Subcutaneous adipose tissue (tissue), 4 donors: ENCODE results near the gene DRD2. TPM values are rescaled to one million over a fixed set of nuclear protein-coding genes. Genes with fewer than 3 reads are reported as not detected.

Experiments used
- CTCF ChIP-seq: fragments of 450-650 bp; IDR thresholded peaks from one replicate; pipeline ENCODE4 v1.5.1; 2016; ENCODE audit warnings: low read depth, mild to moderate bottlenecking, control low read depth, antibody characterized with exemption, moderate library complexity
- total RNA-seq, 4 donors: library from RNA; depleted of rRNA; stranded (reverse); fragments of >200 nt; gene quantifications; one replicate each; pipeline ENCODE4 v1.1.0, GENCODE V29; 2016

The DRD2 gene
- total RNA-seq, 4 donors from 2014 or later, result not detected

GRCh38 chr11:113497066-113497910 is 22.1 kb upstream of the DRD2 start:
- no peak for TF ChIP-seq CTCF

GRCh38 chr11:113496026-113496651 is 20.9 kb upstream of the DRD2 start:
- no peak for TF ChIP-seq CTCF

- no peak for TF ChIP-seq CTCF
Measured at GRCh38 chr11:113494021-113494420, 18.8 kb upstream of the DRD2 start.

- TF ChIP-seq CTCF, result no peak
Measured at GRCh38 chr11:113493206-113493605, 18.0 kb upstream of the DRD2 start.

- no peak for TF ChIP-seq CTCF
Measured at GRCh38 chr11:113488931-113489351, 13.7 kb upstream of the DRD2 start.

- no peak for TF ChIP-seq CTCF
Measured at GRCh38 chr11:113487622-113488021, 12.4 kb upstream of the DRD2 start.

GRCh38 chr11:113484223-113484622 is 9.0 kb upstream of the DRD2 start:
- TF ChIP-seq CTCF, result no peak
